Psoas muscle (tissue), 8 donors: ENCODE measurements around the gene APC. TPM values are rescaled to one million over a fixed set of nuclear protein-coding genes. Genes with fewer than 3 reads are reported as not detected.

Experiments
- ATAC-seq, 4 donors: fragments of 200-7000 bp; cut with Tn5 transposase; one replicate each; pipeline ENCODE4 v1.9.1; 2020; ENCODE audit warnings: moderate library complexity in 3 of 4, mild to moderate bottlenecking in 2 of 4
- DNase-seq, 2 donors: peaks; one replicate each; pipeline ENCODE4 v3.0.0-alpha.2; 2020
- H3K27ac ChIP-seq: fragments of 200-600 bp; one replicate; pipeline ENCODE4 v1.8.0; 2022
- H3K27me3 ChIP-seq, 3 donors: fragments of 200-600 bp in 1 of 3; one replicate each; pipeline versions ENCODE4 v1.6.1 to v1.8.0; 2013 to 2022; ENCODE audit warnings: low read length in 2 of 3, mild to moderate bottlenecking in 2 of 3, moderate library complexity in 1 of 3; ENCODE audit not compliant: insufficient read depth in 3 of 3
- H3K36me3 ChIP-seq, 2 donors: fragments of 200-600 bp in 1 of 2; one replicate each; pipeline versions ENCODE4 v1.6.1 to v1.8.0; 2013 to 2022; ENCODE audit warnings: low read depth in 1 of 2, mild to moderate bottlenecking in 1 of 2, moderate library complexity in 1 of 2; ENCODE audit not compliant: insufficient read depth in 1 of 2
- H3K4me1 ChIP-seq: fragments of 200-600 bp; one replicate; pipeline ENCODE4 v1.8.0; 2022
- H3K4me3 ChIP-seq: fragments of 200-600 bp; one replicate; pipeline ENCODE4 v1.8.0; 2022; ENCODE audit warnings: mild to moderate bottlenecking
- H3K9me3 ChIP-seq: fragments of 200-600 bp; one replicate; pipeline ENCODE4 v1.8.0; 2022
- CTCF ChIP-seq: fragments of 200-600 bp; IDR thresholded peaks from one replicate; pipeline ENCODE4 v1.8.0; 2022; ENCODE audit warnings: antibody characterized with exemption
- WGBS, 3 donors: extraction: QIAGEN DNeasy Blood & Tissue Kit; methylation state at CpG; one replicate each; pipeline versions ENCODE4 v1.1.6 to v1.1.7; 2013; 5-methylcytosine and 5-hydroxymethylcytosine counted together
- intact Hi-C, 2 donors: fragments of 100-400 bp; cut with DNase I; formaldehyde crosslinking; loops; one replicate each; pipeline versions ENCODE4 v1.11.0 to v1.14.2; 2022
- polyA plus RNA-seq, 3 donors: library from polyadenylated mRNA; stranded (reverse); fragments of 200-250 nt; gene quantifications; one replicate each; pipeline ENCODE4 v1.2.3, GENCODE V29; 2013
- total RNA-seq, 4 donors: library from RNA; stranded (reverse); fragmentation: NEBNext Ultra II Directional in 2 of 4; extraction: Animal tissue kit (Norgen Biotek cat#: 25700) in 2 of 4; gene quantifications; one replicate each; pipeline versions ENCODE4 v1.2.1 to v1.2.4, GENCODE V29; 2021 to 2023
- donor health status: healthy with polysubstance abuse.
- donor health status: DM: no; HTN: no; CAD: no; lungs with moderate emphysema.
- donor health status: Bipolar disorder and iron deficiency.
- donor health status: healthy.
- donor health status: DM: yes; HTN: yes; CAD: no.
- donor health status: DM: no; HTN: no; CAD: no.
- donor health status: DM: no; HTN: no; CAD: no.
- donor health status: DM: yes; HTN: yes; CAD: no.

APC gene
- total and polyA plus RNA-seq, 7 donors = 5.2 to 37.0 (median 27.0) TPM

DNA sequence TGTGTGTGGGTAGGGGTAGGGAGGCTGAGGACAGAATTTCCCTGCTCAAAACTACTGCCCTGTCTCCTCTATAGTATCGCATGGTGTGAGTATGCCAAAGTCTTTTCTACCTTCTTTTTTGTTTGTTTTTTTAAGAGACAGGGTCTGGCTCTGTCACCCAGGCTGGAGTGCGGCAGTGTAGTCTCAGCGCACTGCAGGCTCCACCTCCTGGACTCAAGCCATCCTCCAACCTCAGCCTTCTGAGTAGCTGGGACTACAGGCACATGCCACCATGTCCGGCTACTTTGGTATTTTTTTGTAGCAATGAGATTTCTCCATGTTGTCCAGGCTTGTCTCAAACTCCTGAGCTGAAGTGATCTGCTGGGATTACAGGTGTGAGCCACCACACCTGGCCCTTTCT is 125.9 kb downstream of the APC start:
- intact Hi-C loops = loop anchor here (5.0 kb wide), 3 partner anchors 54 to 114 kb away; partner anchors contain the start of genes DCP2 (in 1 of the 2) and REEP5 (in 1 of the 2)
- ATAC-seq (no peak), DNase-seq (no peak)
- Histone ChIP-seq H3K4me1 (peaks cover 23% of the 10 kb centered on the region), H3K9me3 (no peaks in the 10 kb centered on the region), H3K4me3 (no peak overlapping the region), H3K27me3 (no peaks in the 10 kb centered on the region), H3K27ac (no peak overlapping the region), H3K36me3 (peaks cover 3 to 62% of the 10 kb centered on the region in 2 donors)
- TF ChIP-seq CTCF = no peak
- WGBS, 3 donors = 58 to 78% (median 70%) methylated on average over 4 of the region's 4 CpGs

DNA sequence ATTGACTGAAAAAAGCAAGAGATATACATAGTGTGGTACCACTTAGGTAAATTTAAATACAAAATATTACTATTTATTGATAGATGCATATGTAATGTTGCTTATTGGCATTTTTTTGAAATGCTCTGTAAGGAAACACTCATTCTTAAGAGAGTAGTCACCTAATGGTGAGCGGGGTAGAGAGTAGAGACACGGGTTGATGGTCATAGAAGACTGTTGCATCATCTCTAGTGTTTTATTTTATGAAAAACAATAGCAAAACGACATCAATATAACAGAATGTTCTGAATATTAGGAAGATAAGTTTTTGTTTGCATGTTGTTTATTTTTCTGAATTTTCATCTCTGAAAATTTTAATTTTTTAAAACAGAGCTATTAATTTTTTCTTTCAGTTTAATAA is 127.4 kb downstream of the APC start:
- no peak overlapping the region for H3K4me3 ChIP-seq
- DNase-seq = no peak
- no peak for ATAC-seq
- peaks cover 23% of the 10 kb centered on the region for H3K4me1 ChIP-seq
- intact Hi-C loops = no loop called here
- H3K27me3 ChIP-seq = no peaks in the 10 kb centered on the region
- peaks cover 3 to 78% of the 10 kb centered on the region in 2 donors for H3K36me3 ChIP-seq
- no peak for TF ChIP-seq CTCF
- H3K27ac ChIP-seq = no peak overlapping the region
- H3K9me3 ChIP-seq = no peaks in the 10 kb centered on the region
- WGBS, 3 donors = 88 to 90% (median 88%) methylated on average over 3 of the region's 3 CpGs

DNA sequence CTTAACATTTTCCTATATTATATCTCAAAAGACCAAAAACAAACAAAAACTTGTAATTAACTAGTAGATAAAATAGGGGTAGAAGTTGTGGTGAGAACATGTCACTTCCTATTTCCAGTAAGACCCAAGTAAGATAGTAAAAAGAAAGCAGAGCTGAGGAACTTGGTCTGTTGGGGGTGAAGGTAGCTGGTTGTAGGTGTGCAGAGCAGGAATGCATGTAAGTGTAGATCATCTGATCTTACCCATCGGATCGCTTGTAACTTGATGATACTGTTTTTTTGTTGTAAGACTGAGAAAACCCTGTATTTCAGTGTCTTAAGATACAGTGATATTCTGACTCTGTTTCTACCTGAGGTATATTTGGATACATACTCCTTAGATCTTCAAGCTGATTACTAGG is 129.1 kb downstream of the APC start:
- Histone ChIP-seq H3K36me3 (peaks cover 3 to 93% of the 10 kb centered on the region in 2 donors), H3K9me3 (no peaks in the 10 kb centered on the region), H3K27me3 (no peaks in the 10 kb centered on the region), H3K27ac (no peak overlapping the region), H3K4me1 (peaks cover 22% of the 10 kb centered on the region), H3K4me3 (no peak overlapping the region)
- WGBS, 3 donors = 82 to 93% (median 87%) methylated on average over 2 of the region's 2 CpGs
- TF ChIP-seq CTCF = no peak
- intact Hi-C loops = no loop called here
- DNase-seq (no peak), ATAC-seq (no peak)

DNA sequence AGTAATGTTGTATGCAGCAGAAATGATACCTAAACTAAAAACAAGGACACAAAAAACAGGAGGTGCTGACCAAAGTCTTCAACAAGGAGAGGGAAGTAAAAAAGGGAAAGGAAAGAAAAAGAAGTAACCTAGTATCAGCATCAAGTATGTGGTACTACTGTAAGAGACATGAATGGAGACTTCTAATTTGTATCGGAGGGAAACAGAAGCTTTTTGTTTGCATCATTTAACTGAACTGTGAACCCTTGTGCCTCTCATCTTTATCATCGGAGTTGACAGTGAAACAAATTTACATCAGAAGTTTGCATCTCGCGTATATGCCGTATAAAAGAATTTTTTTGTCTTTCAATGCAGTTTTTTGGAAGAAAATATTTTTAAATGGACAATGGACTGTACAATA is 129.7 kb downstream of the APC start:
- DNase-seq = no peak
- H3K36me3 ChIP-seq = peaks cover 3 to 93% of the 10 kb centered on the region in 2 donors
- no peak for ATAC-seq
- 91 to 96% (median 92%) methylated on average over 5 of the region's 5 CpGs for WGBS, 3 donors
- peaks cover 16% of the 10 kb centered on the region for H3K4me1 ChIP-seq
- no peaks in the 10 kb centered on the region for H3K9me3 ChIP-seq
- no peaks in the 10 kb centered on the region for H3K27me3 ChIP-seq
- no peak for TF ChIP-seq CTCF
- H3K27ac ChIP-seq = no peak overlapping the region
- intact Hi-C loops = no loop called here
- no peak overlapping the region for H3K4me3 ChIP-seq

DNA sequence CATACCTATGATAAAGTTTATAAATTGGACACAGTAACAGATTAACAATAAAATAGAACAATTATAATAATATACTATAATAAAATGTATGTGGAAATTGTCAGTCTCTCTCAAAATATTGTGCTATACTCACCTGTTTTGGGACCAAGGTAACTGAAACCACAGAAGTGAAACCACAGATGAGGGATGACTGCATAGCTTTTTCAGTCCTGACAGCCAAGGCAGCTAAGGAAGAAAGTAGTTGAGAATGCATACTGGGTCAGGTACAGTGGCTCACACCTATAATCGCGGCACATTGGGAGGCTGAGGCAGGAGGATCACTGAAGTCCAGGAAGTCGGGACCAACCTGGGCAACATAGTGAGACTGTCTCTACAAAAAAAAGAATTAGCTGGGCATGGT is 132.3 kb downstream of the APC start:
- Histone ChIP-seq H3K4me1 (no peaks in the 10 kb centered on the region), H3K4me3 (no peak overlapping the region), H3K9me3 (no peaks in the 10 kb centered on the region), H3K27me3 (no peaks in the 10 kb centered on the region), H3K36me3 (peaks cover 0 to 81% of the 10 kb centered on the region in 2 donors), H3K27ac (no peak overlapping the region)
- DNase-seq = no peak
- intact Hi-C loops = no loop called here
- TF ChIP-seq CTCF = no peak
- ATAC-seq = no peak
- 93 to 98% (median 95%) methylated on average over 3 of the region's 3 CpGs for WGBS, 3 donors
